LNCAP (cell line): Measurements from ENCODE around the gene HAGH.

ENCODE experiments used
- CTCF ChIP-seq: fragments of 450-650 bp; IDR thresholded peaks from 2 replicates; pipeline ENCODE4 v1.5.1; 2017; ENCODE audit warnings: mild to moderate bottlenecking

The HAGH gene

GRCh38 chr16:1820096-1820945 is 6.3 kb downstream of the HAGH start:
- no peak for TF ChIP-seq CTCF

GRCh38 chr16:1819611-1820010 is 7.0 kb downstream of the HAGH start:
- TF ChIP-seq CTCF = no peak

- no peak for TF ChIP-seq CTCF
Measured at GRCh38 chr16:1818873-1819525, 7.6 kb downstream of the HAGH start.

GRCh38 chr16:1818204-1818872 is 8.3 kb downstream of the HAGH start:
- no peak for TF ChIP-seq CTCF

- TF ChIP-seq CTCF = no peak
Measured at GRCh38 chr16:1817716-1818115, 8.9 kb downstream of the HAGH start.

- no peak for TF ChIP-seq CTCF
Measured at GRCh38 chr16:1817276-1817589, 9.4 kb downstream of the HAGH start.

GRCh38 chr16:1816396-1817275 is 10.0 kb downstream of the HAGH start:
- TF ChIP-seq CTCF = no peak
